A549 (cell line): ENCODE results near the gene CTAGE9. TPM values are rescaled to one million over a fixed set of nuclear protein-coding genes. Genes with fewer than 3 reads are reported as not detected.

Experiments
- ATAC-seq, 2 experiments: fragments of 200-7000 bp in 1 of 2; fragments of >200 bp in 1 of 2; cut with Nextera tagmentation in 1 of 2; cut with Tn5 transposase in 1 of 2; 3 replicates each; pipeline versions ENCODE4 v1.8.0 to v1.9.1; 2018 to 2020; ENCODE audit warnings: mild to moderate bottlenecking in 1 of 2, moderate library complexity in 1 of 2
- CTCF ChIA-PET: fragments of 300-600 bp; sonication (Branson Sonifier 250); formaldehyde crosslinking; extraction: SDS; loops from one replicate; lab custom pipeline; 2021; ENCODE audit warnings: antibody characterized with exemption, inconsistent platforms; lab: Yijun Ruan, JAX
- POLR2A ChIA-PET: fragments of 350-600 bp; formaldehyde crosslinking; extraction: SDS; loops from one replicate; lab custom pipeline; 2021; ENCODE audit warnings: antibody characterized with exemption, inconsistent platforms; lab: Yijun Ruan, JAX
- DNase-seq, 2 experiments: peaks; one replicate each; pipeline versions ENCODE4 v3.0.0 to v3.0.0-alpha.2; 2011 to 2016; ENCODE audit warnings: low read depth in 1 of 2, low spot score in 1 of 2
- FAIRE-seq: peaks from 2 replicates; lab custom pipeline; 2011; peaks lifted over from hg19 to GRCh38; lab: Jason Lieb, UNC
- H3K27ac ChIP-seq, 2 experiments: fragments of >200 bp; sonication (Bioruptor Twin); formaldehyde crosslinking; 3 replicates each; pipeline ENCODE4 v1.5.1; 2016 to 2017
- H3K4me1 ChIP-seq: fragments of >200 bp; sonication (Bioruptor Twin); formaldehyde crosslinking; 3 replicates; pipeline ENCODE4 v1.6.1; 2016
- H3K4me2 ChIP-seq: fragments of >200 bp; sonication (Bioruptor Twin); formaldehyde crosslinking; 3 replicates; pipeline ENCODE4 v1.6.1; 2016
- H3K4me3 ChIP-seq: fragments of >200 bp; sonication (Bioruptor Twin); formaldehyde crosslinking; 3 replicates; pipeline ENCODE4 v1.5.1; 2016
- H3K9me3 ChIP-seq: fragments of >200 bp; sonication (Bioruptor Twin); formaldehyde crosslinking; 3 replicates; pipeline ENCODE4 v1.6.1; 2016
- HOXB5 ChIP-seq: fragments of 250-450 bp; sonication (Bioruptor Pico); IDR thresholded peaks from 2 replicates; pipeline ENCODE4 v1.5.0; 2020; ENCODE audit warnings: mild to moderate bottlenecking, moderate library complexity
- SREBF2 ChIP-seq: fragments of 450-650 bp; IDR thresholded peaks from 2 replicates; pipeline ENCODE4 v1.6.1; 2014; ENCODE audit warnings: mild to moderate bottlenecking, moderate library complexity
- ZNF302 ChIP-seq: fragments of 250-450 bp; sonication (Bioruptor Pico); IDR thresholded peaks from 2 replicates; pipeline ENCODE4 v1.9.0; 2021; ENCODE audit warnings: inconsistent platforms, mild to moderate bottlenecking, moderate library complexity
- WGBS: methylation state at CpG from one replicate; pipeline ENCODE4 v1.1.6; 2017; ENCODE audit errors: missing lambda C conversion rate; 5-methylcytosine and 5-hydroxymethylcytosine counted together
- polyA plus RNA-seq, 4 experiments: library from polyadenylated mRNA; depleted of rRNA in 3 of 4; stranded (reverse); fragments of >200 nt; fragmentation: RNase III in 1 of 4; extraction: RNeasy Plus Mini Kit Qiagen cat#74134 plus additional on column Dnase treatment in 1 of 4; gene quantifications; 2 replicates in 3 of 4; 3 replicates in 1 of 4; pipeline ENCODE4 v1.2.3, GENCODE V29; 2011 to 2017

The CTAGE9 gene
- polyA plus RNA-seq, 2 of the 4 experiments (the other 2 are of a cell fraction): not detected

DNA sequence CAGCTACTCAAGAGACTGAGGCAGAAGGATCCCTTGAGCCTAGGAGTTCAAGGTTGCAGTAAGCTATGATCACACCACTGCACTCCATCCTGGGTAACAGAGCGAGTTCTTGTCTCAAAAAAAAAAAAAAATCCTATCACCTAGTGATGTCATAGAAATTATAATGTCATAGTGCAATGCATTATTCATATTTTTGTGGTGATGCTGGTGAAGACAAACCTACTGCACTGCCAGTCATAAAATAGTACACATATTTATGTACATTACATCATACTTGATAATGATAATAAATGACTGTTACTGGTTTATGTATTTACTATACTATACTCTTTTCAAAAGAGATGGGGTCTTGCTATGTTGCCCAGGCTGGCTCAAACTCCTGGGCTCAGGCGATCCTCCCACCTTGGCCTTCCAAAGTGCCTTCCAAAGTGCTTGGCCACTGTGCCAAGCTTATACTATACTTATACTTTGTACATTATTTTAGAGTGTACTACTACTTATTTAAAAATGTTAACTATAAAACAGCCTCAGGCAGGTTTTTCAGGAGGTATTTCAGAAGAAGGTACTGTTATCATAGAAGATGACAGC lies 47.1 kb downstream of the CTAGE9 start:
- Histone ChIP-seq H3K9me3 (no peaks in the 10 kb centered on the region), H3K4me2 (no peak overlapping the region), H3K4me3 (no peak overlapping the region), H3K4me1 (no peaks in the 10 kb centered on the region), H3K27ac (no peak overlapping the region)
- no peak for TF ChIP-seq HOXB5
- ATAC-seq (no peak), DNase-seq (no peak), FAIRE-seq (no peak)
- CTCF ChIA-PET: interaction anchor here (1.1 kb wide), 1 partner anchor 32 kb away, joined by 3 read pairs; no protein-coding TSS in a partner anchor
- POLR2A ChIA-PET: interaction anchor here (0.6 kb wide), 1 partner anchor 724 kb away, joined by 5 read pairs; no protein-coding TSS in a partner anchor
- 32% methylated on average over 2 of the region's 2 CpGs for WGBS

DNA sequence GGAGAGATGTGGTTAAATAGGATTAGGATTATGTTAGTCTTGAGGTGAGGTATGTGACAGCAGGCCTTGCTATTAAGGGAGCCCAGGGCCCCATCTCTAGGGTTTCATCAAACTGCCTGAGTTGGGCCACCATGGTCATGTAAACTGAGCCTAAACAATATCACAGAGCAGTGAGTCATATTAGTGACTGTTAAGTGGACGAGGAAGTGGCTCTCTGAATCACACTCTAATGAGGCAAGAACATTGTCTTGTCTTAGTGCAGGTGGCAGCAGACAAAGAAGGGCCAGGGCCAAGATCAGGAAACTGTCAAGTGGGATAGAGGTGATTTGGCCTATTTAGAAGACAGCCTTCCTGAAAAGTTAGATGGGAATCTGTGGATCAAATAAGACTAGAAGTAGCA lies 50.6 kb downstream of the CTAGE9 start:
- POLR2A ChIA-PET: no interaction called here
- no peak overlapping the region for H3K4me3 ChIP-seq
- ATAC-seq (no peak; a peak in 1 of 6 replicates), DNase-seq (peak in 1 of 2 experiments; percentile 16)
- CTCF ChIA-PET: no interaction called here
- no peaks in the 10 kb centered on the region for H3K4me1 ChIP-seq
- no peak overlapping the region for H3K27ac ChIP-seq
- TF ChIP-seq ZNF302 (CRISPR knock-in tag) (no peak), SREBF2 (no peak)
- TF ChIP-seq, all 56 proteins: peak for 0
- WGBS: 8% methylated on average over 1 of the region's 1 CpG
- Histone ChIP-seq H3K9me3 (no peaks in the 10 kb centered on the region), H3K4me2 (no peak overlapping the region)
- no peak for FAIRE-seq

Other genes with a start within 250 kb of the CTAGE9 start
- gene ARG1, start 137.8 kb downstream of the CTAGE9 start, polyA plus RNA-seq (2011; rRNA removed): not detected in 2 replicates
- gene ARG1, start 137.8 kb downstream of the CTAGE9 start, polyA plus RNA-seq (2017; fragmentation: RNase III; extraction: RNeasy Plus Mini Kit Qiagen cat#74134 plus additional on column Dnase treatment): not detected in 3 replicates
- 22.7 and 23.1 TPM in 2 replicates for gene MED23, start 82.8 kb downstream of the CTAGE9 start, polyA plus RNA-seq (2011; rRNA removed)
- gene MED23, start 82.8 kb downstream of the CTAGE9 start, polyA plus RNA-seq (2017; fragmentation: RNase III; extraction: RNeasy Plus Mini Kit Qiagen cat#74134 plus additional on column Dnase treatment): 7.1 to 7.6 TPM (median 7.3 TPM) in 3 replicates
- 0.05 TPM in 1 of 2 replicates, not detected in the other for gene ENPP3, start 73.7 kb downstream of the CTAGE9 start, polyA plus RNA-seq (2011; rRNA removed)
- gene ENPP3, start 73.7 kb downstream of the CTAGE9 start, polyA plus RNA-seq (2017; fragmentation: RNase III; extraction: RNeasy Plus Mini Kit Qiagen cat#74134 plus additional on column Dnase treatment): not detected in 3 replicates
- not detected in 2 replicates for gene OR2A4, start 9.6 kb downstream of the CTAGE9 start, polyA plus RNA-seq (2011; rRNA removed)
- gene OR2A4, start 9.6 kb downstream of the CTAGE9 start, polyA plus RNA-seq (2017; fragmentation: RNase III; extraction: RNeasy Plus Mini Kit Qiagen cat#74134 plus additional on column Dnase treatment): not detected in 3 replicates
- 5.3 and 5.6 TPM in 2 replicates for gene ENPP1, start 97.0 kb upstream of the CTAGE9 start, polyA plus RNA-seq (2011; rRNA removed)
- gene ENPP1, start 97.0 kb upstream of the CTAGE9 start, polyA plus RNA-seq (2017; fragmentation: RNase III; extraction: RNeasy Plus Mini Kit Qiagen cat#74134 plus additional on column Dnase treatment): 0.91 to 1.1 TPM (median 0.97 TPM) in 3 replicates
- gene CCN2, start 240.4 kb upstream of the CTAGE9 start, polyA plus RNA-seq (2011; rRNA removed): 89.9 and 103 TPM in 2 replicates
- gene CCN2, start 240.4 kb upstream of the CTAGE9 start, polyA plus RNA-seq (2017; fragmentation: RNase III; extraction: RNeasy Plus Mini Kit Qiagen cat#74134 plus additional on column Dnase treatment): 32.0 to 47.4 TPM (median 40.5 TPM) in 3 replicates